GM12891 (cell line): ENCODE measurements around the gene ALCAM.

Experiments used
- POLR2A ChIP-seq: IDR thresholded peaks from 2 replicates; pipeline ENCODE4 v1.6.1; 2011; ENCODE audit warnings: low read depth, low read length, control low read depth
- POLR2AphosphoS5 ChIP-seq: IDR thresholded peaks from 2 replicates; pipeline ENCODE4 v1.6.1; 2011; ENCODE audit warnings: low read depth, low read length, control low read depth

- TF ChIP-seq POLR2AphosphoS5 (no peak), POLR2A (no peak)
Measured at GRCh38 chr3:105579439-105579838, 212.7 kb downstream of the ALCAM start.
